ENCODE results near the gene CLIP2.

CLIP2 gene

GRCh38 chr7:74256491-74257408 is 32.5 kb upstream of the CLIP2 start:
- DNase-seq (ENCODE audit: extremely low spot score): no peak
- no peak for TF ChIP-seq ARNT (IDR thresholded peaks at IDR 0.05)
- TF ChIP-seq SUZ12 (IDR thresholded peaks at IDR 0.05): no peak
- TF ChIP-seq NFRKB (IDR thresholded peaks at IDR 0.05): no peak
- TF ChIP-seq SP1 (IDR thresholded peaks at IDR 0.05): no peak
- TF ChIP-seq ZNF384 (IDR thresholded peaks at IDR 0.05): no peak
- no peak for TF ChIP-seq TARDBP (IDR thresholded peaks at IDR 0.05)
- no peak for TF ChIP-seq FOXM1 (IDR thresholded peaks at IDR 0.05; ENCODE audit: borderline replicate concordance)
- no peak; the same call in 1 of the 2 replicates for TF ChIP-seq PKNOX1 (IDR thresholded peaks at IDR 0.05)
- no peak for TF ChIP-seq FOXK2 (IDR thresholded peaks at IDR 0.05)
- no peak for TF ChIP-seq FOXA1 (IDR thresholded peaks at IDR 0.05)
- no peak for TF ChIP-seq LEF1 (IDR thresholded peaks at IDR 0.05; ENCODE audit: borderline replicate concordance)
- no peak for TF ChIP-seq HDGF (IDR thresholded peaks at IDR 0.05; ENCODE audit: borderline replicate concordance)
- TF ChIP-seq L3MBTL2 (conservative IDR thresholded peaks at IDR 0.05): no peak
- no peak for TF ChIP-seq ELF4 (IDR thresholded peaks at IDR 0.05)
- no peak for TF ChIP-seq BHLHE40 (IDR thresholded peaks at IDR 0.05; ENCODE audit: borderline replicate concordance)
- POLR2A ChIA-PET: no interaction called here
- CTCF ChIA-PET: interaction anchor here (0.6 to 2.0 kb wide), 2 partner anchors 19 to 31 kb away, joined by 4 read pairs; no protein-coding TSS in a partner anchor

- CTCF ChIA-PET: no interaction called here
- DNase-seq (ENCODE audit: extremely low spot score): no peak
- POLR2A ChIA-PET: no interaction called here
- TF ChIP-seq SP1 (IDR thresholded peaks at IDR 0.05): no peak
- no peak for TF ChIP-seq LEF1 (IDR thresholded peaks at IDR 0.05; ENCODE audit: borderline replicate concordance)
- no peak for TF ChIP-seq NFRKB (IDR thresholded peaks at IDR 0.05)
- TF ChIP-seq BHLHE40 (IDR thresholded peaks at IDR 0.05; ENCODE audit: borderline replicate concordance): no peak
- no peak for TF ChIP-seq FOXK2 (IDR thresholded peaks at IDR 0.05)
- no peak for TF ChIP-seq ELF4 (IDR thresholded peaks at IDR 0.05)
- TF ChIP-seq ARNT (IDR thresholded peaks at IDR 0.05): no peak
- no peak for TF ChIP-seq L3MBTL2 (conservative IDR thresholded peaks at IDR 0.05)
- TF ChIP-seq FOXM1 (IDR thresholded peaks at IDR 0.05; ENCODE audit: borderline replicate concordance): no peak
- no peak for TF ChIP-seq PKNOX1 (IDR thresholded peaks at IDR 0.05)
- TF ChIP-seq FOXA1 (IDR thresholded peaks at IDR 0.05): no peak
- no peak for TF ChIP-seq HDGF (IDR thresholded peaks at IDR 0.05; ENCODE audit: borderline replicate concordance)
- no peak for TF ChIP-seq TARDBP (IDR thresholded peaks at IDR 0.05)
- no peak for TF ChIP-seq ZNF384 (IDR thresholded peaks at IDR 0.05)
- no peak for TF ChIP-seq SUZ12 (IDR thresholded peaks at IDR 0.05)
- no peak for TF ChIP-seq CTBP1 (IDR thresholded peaks at IDR 0.05; ENCODE audit: borderline replicate concordance)
Measured at GRCh38 chr7:74258639-74259038, 30.6 kb upstream of the CLIP2 start.

GRCh38 chr7:74262639-74263398 is 26.4 kb upstream of the CLIP2 start:
- POLR2A ChIA-PET: interaction anchor here (1.3 kb wide), 1 partner anchor 29 kb away, joined by 3 read pairs; no protein-coding TSS in a partner anchor
- CTCF ChIA-PET: no interaction called here
- DNase-seq (ENCODE audit: extremely low spot score): no peak
- TF ChIP-seq ZNF384 (IDR thresholded peaks at IDR 0.05): no peak
- no peak for TF ChIP-seq PKNOX1 (IDR thresholded peaks at IDR 0.05)
- no peak for TF ChIP-seq TARDBP (IDR thresholded peaks at IDR 0.05)
- TF ChIP-seq CTBP1 (IDR thresholded peaks at IDR 0.05; ENCODE audit: borderline replicate concordance): no peak
- no peak for TF ChIP-seq SUZ12 (IDR thresholded peaks at IDR 0.05)
- TF ChIP-seq SP1 (IDR thresholded peaks at IDR 0.05): no peak

DNA sequence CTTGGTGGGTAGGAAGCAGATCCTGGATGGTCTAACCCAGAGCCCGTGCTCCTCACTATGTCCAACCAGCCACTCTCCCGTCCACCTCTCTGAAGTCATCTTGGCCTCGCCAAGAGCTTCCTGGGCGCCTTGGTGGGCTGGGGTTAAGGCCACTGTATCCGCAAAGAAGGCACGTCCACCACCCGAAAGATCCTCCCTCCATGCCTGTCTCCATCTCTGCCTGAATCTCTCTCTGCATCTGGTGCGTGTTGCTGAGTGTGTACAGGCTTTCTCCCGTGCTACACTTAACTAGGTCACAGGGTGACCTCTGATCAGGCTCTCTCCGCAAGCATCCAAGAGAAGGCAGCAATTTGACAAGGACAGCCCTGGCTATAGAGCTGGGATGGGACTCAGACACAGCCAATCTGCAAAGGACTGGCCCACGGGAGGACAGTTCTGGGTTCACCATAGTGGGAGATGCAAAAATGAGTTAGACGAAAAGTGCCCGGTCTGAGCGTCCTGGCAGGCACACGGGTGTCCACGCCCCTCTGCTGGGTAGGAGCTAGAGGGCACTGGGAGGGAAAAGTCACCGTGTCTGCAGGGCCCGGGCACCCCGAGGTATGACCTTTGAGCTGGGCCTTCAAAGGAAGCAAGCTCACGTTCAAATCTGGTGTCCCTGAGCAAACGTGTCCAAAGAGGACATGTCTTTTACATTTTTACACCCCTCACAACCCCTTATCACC is 25.6 kb upstream of the CLIP2 start:
- no peak for TF ChIP-seq CTBP1 (IDR thresholded peaks at IDR 0.05; ENCODE audit: borderline replicate concordance)
- TF ChIP-seq FOXM1 (IDR thresholded peaks at IDR 0.05; ENCODE audit: borderline replicate concordance): no peak
- TF ChIP-seq L3MBTL2 (conservative IDR thresholded peaks at IDR 0.05): no peak
- TF ChIP-seq PKNOX1 (IDR thresholded peaks at IDR 0.05): no peak
- TF ChIP-seq HDGF (IDR thresholded peaks at IDR 0.05; ENCODE audit: borderline replicate concordance): no peak
- no peak for TF ChIP-seq FOXA1 (IDR thresholded peaks at IDR 0.05)
- no peak for TF ChIP-seq SUZ12 (IDR thresholded peaks at IDR 0.05)
- no peak for TF ChIP-seq LEF1 (IDR thresholded peaks at IDR 0.05; ENCODE audit: borderline replicate concordance)
- TF ChIP-seq ARNT (IDR thresholded peaks at IDR 0.05): no peak
- no peak for TF ChIP-seq ZNF384 (IDR thresholded peaks at IDR 0.05)
- TF ChIP-seq SP1 (IDR thresholded peaks at IDR 0.05): no peak
- TF ChIP-seq FOXK2 (IDR thresholded peaks at IDR 0.05): no peak
- no peak for TF ChIP-seq ELF4 (IDR thresholded peaks at IDR 0.05)
- no peak for TF ChIP-seq TARDBP (IDR thresholded peaks at IDR 0.05)
- CTCF ChIA-PET: interaction anchor here (0.7 to 0.9 kb wide), 2 partner anchors 12 to 137 kb away, joined by 3 to 4 read pairs; no protein-coding TSS in a partner anchor
- DNase-seq (ENCODE audit: extremely low spot score): no peak
- POLR2A ChIA-PET: interaction anchor here (1.3 kb wide), 1 partner anchor 28 kb away, joined by 3 read pairs; no protein-coding TSS in a partner anchor

All from HEK293T (cell line).